ENCODE measurements around the gene LAGE3. TPM values are rescaled to one million over a fixed set of nuclear protein-coding genes. Genes with fewer than 3 reads are reported as not detected.
A peak's percentile ranks its signal among the peaks of the same experiment; 100 is the strongest.

The LAGE3 gene, protein sequence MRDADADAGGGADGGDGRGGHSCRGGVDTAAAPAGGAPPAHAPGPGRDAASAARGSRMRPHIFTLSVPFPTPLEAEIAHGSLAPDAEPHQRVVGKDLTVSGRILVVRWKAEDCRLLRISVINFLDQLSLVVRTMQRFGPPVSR
- total RNA-seq: 14.3 and 17.8 TPM in 2 replicates
- 31.9 and 47.8 TPM in 2 replicates for polyA plus RNA-seq
- 22.4 and 25.4 TPM in 2 replicates for polyA plus RNA-seq (2011; cell fraction: cytosol; rRNA removed)
- 5.0 and 7.1 TPM in 2 replicates for polyA plus RNA-seq (2011; cell fraction: nucleus; rRNA removed)
- 18.7 and 19.4 TPM in 2 replicates for polyA plus RNA-seq (2012)
- 4.6 and 6.8 TPM in 2 replicates for polyA minus RNA-seq
- 18.5 TPM for polyA minus RNA-seq (2011; cell fraction: cytosol; rRNA and poly(A)+ RNA removed)
- 0.48 and 1.4 TPM in 2 replicates for polyA minus RNA-seq (2011; cell fraction: nucleus; rRNA and poly(A)+ RNA removed)
- Bru-seq, nascent RNA: percentile 30 among the genes with signal in this experiment
- percentile 59 among the genes with signal in this experiment for BruChase-seq, experiment 1, labeled RNA remaining after a 6-hour chase
- BruChase-seq, experiment 2, labeled RNA remaining after a 2-hour chase: percentile 43 among the genes with signal in this experiment
- long read RNA-seq, transcript LAGE3-201 (3 exons, 949 nt): major isoform, 104 of 107 reads
- long read RNA-seq, partial matches to known transcripts: 1 of 107 reads
- long read RNA-seq, other reads (novel, unspliced or antisense): 2 of 107 reads

GRCh38 chrX:154478728-154479622 lies at the start of gene LAGE3:
TSS of gene LAGE3 (minus strand) at chrX:154479281. CDS start at chrX:154478915, 366 bp downstream.
- H3K27ac ChIP-seq (ENCODE audit: insufficient read depth, low read depth, low read length): peak within 1 kb of the TSS; percentile 41
- H2AFZ ChIP-seq (ENCODE audit: low read depth, low read length): peak within 1 kb of the TSS; percentile 76
- H4K20me1 ChIP-seq (replicated peaks; ENCODE audit: control insufficient read depth, extremely low read depth, insufficient read depth, low read length): no peaks in the 10 kb centered on the region
- intact Hi-C loops (cut with micrococcal nuclease) (loop anchor here (2.0 to 5.0 kb wide), 3 partner anchors 20 to 38 kb away; partner anchors contain the start of genes FAM3A, FAM50A and PLXNA3), dilution Hi-C loops (cut with MboI; ENCODE audit: extremely low pct_ligation_motif_present, low sequenced_read_pairs) (no loop called here)
- DNase-seq (ENCODE audit: low read depth, low spot score) (peak; percentile 92), FAIRE-seq (peak; percentile 84)
- no peaks in the 10 kb centered on the region for H3K36me3 ChIP-seq (ENCODE audit: control insufficient read depth in 2 of 2, extremely low read depth in 1 of 2, insufficient read depth in 2 of 2, low read length in 2 of 2)
- BruUV-seq (replicated peaks): no TSS peak
- peak within 1 kb of the TSS; percentile 76 for H3K4me2 ChIP-seq (ENCODE audit: insufficient read depth, low read length)
- no peaks in the 10 kb centered on the region for H3K9me1 ChIP-seq (replicated peaks; ENCODE audit: control insufficient read depth, extremely low read depth, insufficient read depth, low read length)
- no peaks in the 10 kb centered on the region for H3K27me3 ChIP-seq (ENCODE audit: control insufficient read depth in 2 of 2, insufficient read depth in 2 of 2, low read length in 2 of 2)
- no peak for TF ChIP-seq MYC (IDR thresholded peaks at IDR 0.05; ENCODE audit: low read depth, low read length)
- peak; percentile 58 for TF ChIP-seq POLR2AphosphoS5 (IDR thresholded peaks at IDR 0.05; ENCODE audit: insufficient read depth, low read depth, low read length)
- no peak for TF ChIP-seq GATA2 (IDR thresholded peaks at IDR 0.05; ENCODE audit: insufficient read depth, insufficient read length, low read depth, low read length)
- TF ChIP-seq POLR2A (IDR thresholded peaks at IDR 0.05; ENCODE audit: low read depth, low read length): peak; percentile 25
- TF ChIP-seq, protein P1, sequence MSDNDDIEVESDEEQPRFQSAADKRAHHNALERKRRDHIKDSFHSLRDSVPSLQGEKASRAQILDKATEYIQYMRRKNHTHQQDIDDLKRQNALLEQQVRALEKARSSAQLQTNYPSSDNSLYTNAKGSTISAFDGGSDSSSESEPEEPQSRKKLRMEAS (IDR thresholded peaks at IDR 0.05; ENCODE audit: insufficient read depth, insufficient read length): peak; percentile 47
- ChIA-PET CTCF (no interaction called here), POLR2A (interaction anchor here (0.7 to 1.1 kb wide), 3 partner anchors 8 to 57 kb away, joined by 3 to 7 read pairs (median 7); partner anchors contain the start of gene SLC10A3)
- no peaks in the 10 kb centered on the region for H3K79me2 ChIP-seq (ENCODE audit: control insufficient read depth, insufficient read depth, low read length)
- H3K4me3 ChIP-seq (replicated peaks in 1 of 3; ENCODE audit: insufficient read depth in 1 of 3, low read depth in 1 of 3, low read length in 3 of 3): peak within 1 kb of the TSS; percentile 39 to 56 (median 48)
- peaks cover 9% of the 10 kb centered on the region for H3K4me1 ChIP-seq (ENCODE audit: control insufficient read depth, extremely low read depth, insufficient read depth, low read length)
- H3K9me3 ChIP-seq (replicated peaks; ENCODE audit: control insufficient read depth, insufficient read depth, low read length): no peaks in the 10 kb centered on the region
- peak within 1 kb of the TSS; percentile 47 for H3K9ac ChIP-seq (replicated peaks; ENCODE audit: extremely low read depth, insufficient read depth, low read length)

Measured in endothelial cell of umbilical vein (primary cell).